ENCODE data around the gene PALD1. TPM values are rescaled to one million over a fixed set of nuclear protein-coding genes. Genes with fewer than 3 reads are reported as not detected.

The PALD1 gene
- total and polyA plus RNA-seq, 4 experiments from 2014 or later: not detected

GRCh38 chr10:70597856-70598815 is 119.6 kb downstream of the PALD1 start:
- intact Hi-C loops (cut with micrococcal nuclease): no loop called here
- ChIA-PET CTCF (ENCODE audit: partially characterized antibody) (no interaction called here), POLR2A (ENCODE audit: partially characterized antibody) (no interaction called here)
- Mint-ChIP-seq H3K4me1 (peaks cover 22 to 66% (median 43%) of the 10 kb centered on the region in 4 donors), H3K4me3 (no peak overlapping the region), H3K27ac (no peak overlapping the region), H3K36me3 (peaks cover 17 to 40% of the 10 kb centered on the region in 2 donors), H3K27me3 (no peaks in the 10 kb centered on the region), H3K9me3 (no peaks in the 10 kb centered on the region)
- H3K36me3 ChIP-seq (ENCODE audit: insufficient read depth, low read length): peaks cover 7% of the 10 kb centered on the region
- H3K9me3 ChIP-seq (ENCODE audit: control insufficient read depth in 1 of 2, low read length in 2 of 2): no peaks in the 10 kb centered on the region
- no peak overlapping the region for H3K4me3 ChIP-seq (ENCODE audit: low read length in 2 of 2)
- DNase-seq: no peak
- no peaks in the 10 kb centered on the region for H3K27me3 ChIP-seq (ENCODE audit: insufficient read depth, low read length)
- H3K27ac ChIP-seq (ENCODE audit: low read depth, low read length): no peak overlapping the region
- peaks cover 52% of the 10 kb centered on the region for H3K4me1 ChIP-seq (ENCODE audit: insufficient read depth, low read length)

GRCh38 chr10:70598857-70599295 is 120.3 kb downstream of the PALD1 start:
- POLR2A ChIA-PET (ENCODE audit: partially characterized antibody): no interaction called here
- no peak for DNase-seq
- CTCF ChIA-PET (ENCODE audit: partially characterized antibody): no interaction called here
- Histone ChIP-seq H3K27ac (ENCODE audit: low read depth, low read length) (no peak overlapping the region), H3K9me3 (ENCODE audit: control insufficient read depth in 1 of 2, low read length in 2 of 2) (no peaks in the 10 kb centered on the region), H3K36me3 (ENCODE audit: insufficient read depth, low read length) (peaks cover 7% of the 10 kb centered on the region), H3K27me3 (ENCODE audit: insufficient read depth, low read length) (no peaks in the 10 kb centered on the region), H3K4me1 (ENCODE audit: insufficient read depth, low read length) (peaks cover 59% of the 10 kb centered on the region), H3K4me3 (ENCODE audit: low read length in 2 of 2) (no peak overlapping the region)
- H3K9me3 Mint-ChIP-seq: no peaks in the 10 kb centered on the region
- H3K4me1 Mint-ChIP-seq: peaks cover 25 to 73% (median 49%) of the 10 kb centered on the region in 4 donors
- H3K27ac Mint-ChIP-seq: no peak overlapping the region
- H3K27me3 Mint-ChIP-seq: no peaks in the 10 kb centered on the region
- intact Hi-C loops (cut with micrococcal nuclease): no loop called here
- H3K36me3 Mint-ChIP-seq: peaks cover 17 to 40% of the 10 kb centered on the region in 2 donors
- peak overlapping the region in 2 of 8 donors; percentile 15 to 25 for H3K4me3 Mint-ChIP-seq

GRCh38 chr10:70599319-70599718 is 120.8 kb downstream of the PALD1 start:
- DNase-seq: no peak
- H3K4me3 Mint-ChIP-seq: peak overlapping the region in 2 of 8 donors; percentile 52 to 81
- ChIA-PET POLR2A (ENCODE audit: partially characterized antibody) (no interaction called here), CTCF (ENCODE audit: partially characterized antibody) (no interaction called here)
- peaks cover 25 to 76% (median 50%) of the 10 kb centered on the region in 4 donors for H3K4me1 Mint-ChIP-seq
- Histone ChIP-seq H3K4me3 (ENCODE audit: low read length in 2 of 2) (no peak overlapping the region), H3K27ac (ENCODE audit: low read depth, low read length) (no peak overlapping the region), H3K27me3 (ENCODE audit: insufficient read depth, low read length) (no peaks in the 10 kb centered on the region), H3K9me3 (ENCODE audit: control insufficient read depth in 1 of 2, low read length in 2 of 2) (no peaks in the 10 kb centered on the region), H3K4me1 (ENCODE audit: insufficient read depth, low read length) (peaks cover 61% of the 10 kb centered on the region), H3K36me3 (ENCODE audit: insufficient read depth, low read length) (peaks cover 7% of the 10 kb centered on the region)
- intact Hi-C loops (cut with micrococcal nuclease): no loop called here
- H3K9me3 Mint-ChIP-seq: no peaks in the 10 kb centered on the region
- no peaks in the 10 kb centered on the region for H3K27me3 Mint-ChIP-seq
- H3K27ac Mint-ChIP-seq: peak overlapping the region in 1 of 7 donors; percentile 66
- peaks cover 17 to 40% of the 10 kb centered on the region in 2 donors for H3K36me3 Mint-ChIP-seq

- no peaks in the 10 kb centered on the region for H3K9me3 Mint-ChIP-seq
- no peak for DNase-seq
- Histone ChIP-seq H3K4me1 (ENCODE audit: insufficient read depth, low read length) (peaks cover 61% of the 10 kb centered on the region), H3K27me3 (ENCODE audit: insufficient read depth, low read length) (no peaks in the 10 kb centered on the region), H3K4me3 (ENCODE audit: low read length in 2 of 2) (no peak overlapping the region), H3K36me3 (ENCODE audit: insufficient read depth, low read length) (peaks cover 7% of the 10 kb centered on the region), H3K27ac (ENCODE audit: low read depth, low read length) (no peak overlapping the region), H3K9me3 (ENCODE audit: control insufficient read depth in 1 of 2, low read length in 2 of 2) (no peaks in the 10 kb centered on the region)
- H3K27ac Mint-ChIP-seq: peak overlapping the region in 2 of 7 donors; percentile 52 to 66
- no peaks in the 10 kb centered on the region for H3K27me3 Mint-ChIP-seq
- peaks cover 24 to 76% (median 49%) of the 10 kb centered on the region in 4 donors for H3K4me1 Mint-ChIP-seq
- intact Hi-C loops (cut with micrococcal nuclease): no loop called here
- H3K4me3 Mint-ChIP-seq: peak overlapping the region in 3 of 8 donors; percentile 39 to 81 (median 52)
- ChIA-PET POLR2A (ENCODE audit: partially characterized antibody) (no interaction called here), CTCF (ENCODE audit: partially characterized antibody) (no interaction called here)
- H3K36me3 Mint-ChIP-seq: peaks cover 17 to 40% of the 10 kb centered on the region in 2 donors
These were observed 121.2 kb downstream of the PALD1 start for GRCh38 chr10:70599791-70600190.

- peaks cover 20 to 69% (median 44%) of the 10 kb centered on the region in 4 donors for H3K4me1 Mint-ChIP-seq
These were observed 122.2 kb downstream of the PALD1 start for GRCh38 chr10:70600512-70601395.

GRCh38 chr10:70601746-70602145 is 123.2 kb downstream of the PALD1 start:
- ChIA-PET POLR2A (ENCODE audit: partially characterized antibody) (interaction anchor here (1.6 to 4.2 kb wide), 5 partner anchors 9 to 26 kb away, joined by 4 to 28 read pairs (median 8); no protein-coding TSS in a partner anchor), CTCF (ENCODE audit: partially characterized antibody) (interaction anchor here (1.0 kb wide), 1 partner anchor 455 kb away, joined by 3 read pairs; the partner anchor contains the start of gene TYSND1)
- H3K36me3 Mint-ChIP-seq: peaks cover 17 to 32% of the 10 kb centered on the region in 2 donors
- H3K4me1 Mint-ChIP-seq: peaks cover 20 to 59% (median 41%) of the 10 kb centered on the region in 4 donors
- peak overlapping the region; percentile 93 to 98 (median 96) for H3K4me3 Mint-ChIP-seq
- H3K9me3 Mint-ChIP-seq: no peaks in the 10 kb centered on the region
- peaks cover 50% of the 10 kb centered on the region for H3K4me1 ChIP-seq (ENCODE audit: insufficient read depth, low read length)
- intact Hi-C loops (cut with micrococcal nuclease): loop anchor here (2.0 kb wide), 2 partner anchors 23 to 43 kb away; no protein-coding TSS in a partner anchor
- no peaks in the 10 kb centered on the region for H3K9me3 ChIP-seq (ENCODE audit: control insufficient read depth in 1 of 2, low read length in 2 of 2)
- DNase-seq: no peak
- no peaks in the 10 kb centered on the region for H3K27me3 Mint-ChIP-seq
- peak overlapping the region; percentile 53 to 97 (median 90) for H3K27ac Mint-ChIP-seq
- H3K27me3 ChIP-seq (ENCODE audit: insufficient read depth, low read length): no peaks in the 10 kb centered on the region
- H3K36me3 ChIP-seq (ENCODE audit: insufficient read depth, low read length): peaks cover 6% of the 10 kb centered on the region
- peak overlapping the region; percentile 56 to 74 for H3K4me3 ChIP-seq (ENCODE audit: low read length in 2 of 2)
- peak overlapping the region; percentile 53 for H3K27ac ChIP-seq (ENCODE audit: low read depth, low read length)

More at GRCh38 chr10:70600512-70601395, 122.2 kb downstream of the PALD1 start:
- CTCF ChIA-PET (ENCODE audit: partially characterized antibody): no interaction called here
- peaks cover 17 to 40% of the 10 kb centered on the region in 2 donors for H3K36me3 Mint-ChIP-seq
- H3K4me3 Mint-ChIP-seq: peak overlapping the region; percentile 49 to 97 (median 78)
- H3K36me3 ChIP-seq (ENCODE audit: insufficient read depth, low read length): peaks cover 7% of the 10 kb centered on the region
- no peaks in the 10 kb centered on the region for H3K9me3 ChIP-seq (ENCODE audit: control insufficient read depth in 1 of 2, low read length in 2 of 2)
- no peak for DNase-seq
- no peaks in the 10 kb centered on the region for H3K27me3 Mint-ChIP-seq
- peak overlapping the region in 1 of 2 donors; percentile 23 for H3K4me3 ChIP-seq (ENCODE audit: low read length in 2 of 2)
- no peaks in the 10 kb centered on the region for H3K9me3 Mint-ChIP-seq
- intact Hi-C loops (cut with micrococcal nuclease): no loop called here
- no peak overlapping the region for H3K27ac ChIP-seq (ENCODE audit: low read depth, low read length)
- peaks cover 57% of the 10 kb centered on the region for H3K4me1 ChIP-seq (ENCODE audit: insufficient read depth, low read length)
- POLR2A ChIA-PET (ENCODE audit: partially characterized antibody): interaction anchor here (4.2 kb wide), 1 partner anchor 22 kb away, joined by 28 read pairs; no protein-coding TSS in a partner anchor
- H3K27me3 ChIP-seq (ENCODE audit: insufficient read depth, low read length): no peaks in the 10 kb centered on the region
- peak overlapping the region in 6 of 7 donors; percentile 46 to 89 (median 85) for H3K27ac Mint-ChIP-seq
